Activated T-helper 2 cell treated with anti-CD3 and anti-CD28 coated beads, Interferon-gamma antibody, Interleukin-2, Interleukin-4, amounts not matched to agents 10 μg/mL and 5 μg/mL and 100 μg/mL, durations not matched to agents 14 hours and 24 hours and 36 hours (primary cell): Measurements from ENCODE around the gene DIPK1B. TPM values are rescaled to one million over a fixed set of nuclear protein-coding genes. Genes with fewer than 3 reads are reported as not detected.

ENCODE experiments used
- DNase-seq: peaks from one replicate; pipeline ENCODE4 v3.0.0; 2021; ENCODE audit warnings: low spot score
- H3K27ac Mint-ChIP-seq: one replicate; pipeline ENCODE4 v1.8.0; 2021; ENCODE audit warnings: mixed read lengths
- H3K27me3 Mint-ChIP-seq: one replicate; pipeline ENCODE4 v1.8.0; 2021; ENCODE audit warnings: low read depth, mixed read lengths
- H3K36me3 Mint-ChIP-seq: one replicate; pipeline ENCODE4 v1.8.0; 2021; ENCODE audit warnings: low read depth, mixed read lengths
- H3K4me1 Mint-ChIP-seq: one replicate; pipeline ENCODE4 v1.8.0; 2021; ENCODE audit warnings: low read depth, mixed read lengths
- H3K4me3 Mint-ChIP-seq: one replicate; pipeline ENCODE4 v1.8.0; 2021; ENCODE audit warnings: low read depth, mild to moderate bottlenecking, moderate library complexity, mixed read lengths
- H3K9me3 Mint-ChIP-seq: one replicate; pipeline ENCODE4 v1.8.0; 2021; ENCODE audit warnings: mixed read lengths
- intact Hi-C: fragments of 100-400 bp; cut with micrococcal nuclease; formaldehyde crosslinking; loops from one replicate; pipeline ENCODE4 v1.15.1; 2023
- total RNA-seq: library from RNA; stranded (reverse); gene quantifications from 2 replicates; pipeline ENCODE4 v1.2.3, GENCODE V29; 2022

DIPK1B gene
- total RNA-seq, 1 donor from 2014 or later, result 3.4 TPM

DNA sequence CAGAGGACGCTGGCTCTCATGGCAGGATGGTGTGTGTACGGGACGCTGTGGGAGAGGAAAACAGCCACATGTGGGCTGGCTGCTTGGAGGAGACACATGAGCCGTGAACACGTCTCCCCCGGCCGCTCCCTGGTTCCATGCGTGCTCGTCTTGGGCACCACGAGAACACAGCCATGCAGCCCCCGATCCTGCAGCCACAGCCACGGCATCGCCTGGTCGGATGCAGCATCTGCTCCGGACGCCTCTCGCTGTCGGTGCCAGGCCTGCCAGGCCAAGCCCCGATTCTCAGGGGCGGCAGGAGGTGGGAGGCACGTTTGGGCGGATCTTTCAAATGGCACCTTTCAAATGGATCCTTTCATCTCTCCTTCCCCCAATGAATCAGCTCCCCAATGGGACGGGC is 27.1 kb downstream of the DIPK1B start:
- H3K27ac Mint-ChIP-seq, result no peak overlapping the region
- no peaks in the 10 kb centered on the region for H3K9me3 Mint-ChIP-seq
- no peaks in the 10 kb centered on the region for H3K36me3 Mint-ChIP-seq
- DNase-seq, result no peak
- peaks cover 7% of the 10 kb centered on the region for H3K4me1 Mint-ChIP-seq
- no peak overlapping the region for H3K4me3 Mint-ChIP-seq
- no peaks in the 10 kb centered on the region for H3K27me3 Mint-ChIP-seq
- intact Hi-C loops, result no loop called here

DNA sequence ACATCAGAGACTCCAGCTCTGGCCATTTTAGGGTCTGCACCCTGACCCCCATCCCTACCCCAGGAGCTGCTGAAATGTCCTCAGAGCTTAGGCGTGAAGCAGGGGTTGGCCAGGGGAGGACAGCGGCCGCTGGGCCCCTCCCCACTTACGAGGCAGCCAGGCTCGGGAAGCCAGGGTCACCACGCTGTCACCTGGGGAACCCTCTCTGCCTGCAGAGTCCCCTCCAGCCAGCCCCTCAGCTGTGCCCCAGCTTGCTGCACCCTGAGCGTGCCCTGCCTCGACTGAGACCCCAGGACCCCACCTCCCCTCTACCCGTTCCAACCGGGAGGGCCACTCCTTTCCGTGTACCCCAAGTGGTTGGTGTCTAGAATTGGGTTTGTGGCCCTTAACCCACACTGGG is 27.7 kb downstream of the DIPK1B start:
- DNase-seq, result no peak
- Mint-ChIP-seq H3K27me3 (no peaks in the 10 kb centered on the region), H3K27ac (no peak overlapping the region), H3K9me3 (no peaks in the 10 kb centered on the region), H3K4me3 (no peak overlapping the region), H3K4me1 (peaks cover 7% of the 10 kb centered on the region), H3K36me3 (no peaks in the 10 kb centered on the region)
- intact Hi-C loops, result no loop called here

DNA sequence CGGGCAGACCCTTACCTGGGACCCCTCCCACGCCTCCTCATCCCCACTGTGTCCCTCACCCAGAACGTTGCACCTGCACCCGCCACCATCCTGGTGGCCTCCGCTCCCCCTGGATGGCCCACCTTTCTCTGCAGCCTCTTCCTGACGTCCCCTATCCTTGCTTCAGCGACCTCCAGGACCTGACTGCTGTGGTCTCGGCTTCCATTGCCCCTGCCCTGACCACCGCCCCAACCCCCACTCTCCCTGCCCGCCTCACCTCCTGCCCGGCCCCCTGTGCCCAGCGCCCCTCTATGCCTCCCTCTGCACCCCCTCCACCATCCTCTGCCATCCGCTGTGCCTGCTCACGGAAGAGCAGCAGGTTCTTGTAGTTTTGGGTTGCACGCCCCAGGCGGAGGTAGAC is 28.1 kb downstream of the DIPK1B start:
- no peaks in the 10 kb centered on the region for H3K27me3 Mint-ChIP-seq

DNA sequence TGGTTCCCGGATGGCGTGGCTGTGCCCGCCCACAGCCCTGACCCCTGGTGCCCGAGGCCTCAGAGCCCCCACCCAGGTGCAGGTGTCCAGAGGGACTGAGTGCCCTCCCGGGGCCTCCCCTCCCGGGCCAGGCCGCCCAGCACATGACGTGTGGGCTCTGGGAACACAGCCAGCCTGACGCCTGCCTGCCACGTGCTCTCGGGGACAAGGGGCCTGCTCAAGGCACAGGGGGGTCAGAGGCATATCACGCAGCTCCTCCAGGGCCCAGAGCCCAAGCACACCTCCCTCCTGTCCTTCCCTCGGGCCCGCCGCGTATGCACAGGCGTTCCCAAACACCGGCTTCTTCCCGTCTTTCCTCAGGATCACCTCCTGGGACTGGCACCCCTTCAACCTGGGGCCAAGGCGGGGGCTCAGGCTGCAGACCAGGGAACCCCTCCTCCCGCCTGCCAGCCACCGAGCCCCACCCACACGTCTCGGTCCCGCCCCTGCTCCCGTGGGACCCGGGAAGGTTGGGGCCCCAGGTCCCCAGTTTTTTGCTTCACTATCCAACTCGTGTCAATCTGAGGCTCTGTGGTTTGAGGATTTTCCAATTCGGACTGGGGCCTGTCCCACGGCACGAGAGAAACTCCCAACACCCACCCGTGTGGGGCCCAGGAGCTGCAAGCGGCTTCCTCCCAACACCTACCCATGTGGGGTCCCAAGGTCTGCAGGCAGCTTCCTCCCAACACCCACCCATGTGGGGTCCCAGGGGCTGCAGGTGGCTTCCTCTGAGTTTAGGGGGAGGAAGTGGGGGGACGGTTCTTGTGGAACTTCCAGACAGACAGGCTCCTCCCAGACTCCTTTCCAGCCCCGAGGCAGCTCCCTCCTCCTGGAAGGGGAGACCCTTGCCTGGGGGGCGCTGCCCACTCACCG is 28.9 kb downstream of the DIPK1B start:
- DNase-seq, result no peak
- Mint-ChIP-seq H3K4me1 (peaks cover 7% of the 10 kb centered on the region), H3K27me3 (no peaks in the 10 kb centered on the region), H3K4me3 (peak overlapping the region; percentile 35), H3K9me3 (no peaks in the 10 kb centered on the region), H3K36me3 (no peaks in the 10 kb centered on the region), H3K27ac (no peak overlapping the region)
- intact Hi-C loops, result no loop called here

More for the DNA sequence above, 28.1 kb downstream of the DIPK1B start:
- DNase-seq, result no peak
- Mint-ChIP-seq H3K9me3 (no peaks in the 10 kb centered on the region), H3K27ac (no peak overlapping the region), H3K36me3 (no peaks in the 10 kb centered on the region), H3K4me3 (no peak overlapping the region), H3K4me1 (peaks cover 7% of the 10 kb centered on the region)
- intact Hi-C loops, result no loop called here

DNA sequence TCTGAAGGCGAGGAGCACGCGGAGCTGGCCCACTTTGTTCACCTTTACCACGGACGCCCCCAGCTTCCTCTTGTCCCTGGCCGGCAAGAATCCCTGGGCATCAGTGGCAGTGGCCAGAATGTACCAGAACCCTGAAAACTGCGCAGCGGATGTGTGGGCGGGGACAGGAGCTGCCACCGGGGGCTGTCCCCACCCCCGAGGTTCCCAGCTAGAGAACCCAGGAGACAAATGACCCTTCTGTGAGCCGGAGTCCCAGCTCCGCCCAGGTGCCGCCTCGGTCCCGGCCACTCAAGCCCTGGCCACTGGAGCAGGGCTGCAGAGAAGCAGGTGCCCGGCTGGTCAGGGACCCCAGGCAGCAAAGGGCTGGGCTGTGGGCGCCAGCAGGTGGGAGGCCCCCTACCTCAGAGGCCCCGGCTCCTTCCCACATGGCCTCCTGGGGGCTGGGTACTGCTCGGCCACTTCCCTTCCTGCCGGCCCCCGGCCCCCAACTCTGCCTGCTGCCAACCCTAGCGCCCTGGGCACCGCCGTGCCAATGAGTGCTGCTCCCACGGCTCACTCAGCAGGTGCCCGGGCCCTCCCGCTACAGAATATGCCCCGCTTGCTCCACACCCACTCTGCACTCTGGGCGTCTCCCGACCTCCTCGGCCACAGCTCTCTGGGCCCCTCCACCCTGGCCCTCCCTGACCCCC is 29.7 kb downstream of the DIPK1B start:
- Mint-ChIP-seq H3K9me3 (no peaks in the 10 kb centered on the region), H3K36me3 (no peaks in the 10 kb centered on the region), H3K27ac (no peak overlapping the region), H3K4me1 (peaks cover 7% of the 10 kb centered on the region), H3K27me3 (no peaks in the 10 kb centered on the region), H3K4me3 (no peak overlapping the region)
- intact Hi-C loops, result no loop called here
- no peak for DNase-seq

DNA sequence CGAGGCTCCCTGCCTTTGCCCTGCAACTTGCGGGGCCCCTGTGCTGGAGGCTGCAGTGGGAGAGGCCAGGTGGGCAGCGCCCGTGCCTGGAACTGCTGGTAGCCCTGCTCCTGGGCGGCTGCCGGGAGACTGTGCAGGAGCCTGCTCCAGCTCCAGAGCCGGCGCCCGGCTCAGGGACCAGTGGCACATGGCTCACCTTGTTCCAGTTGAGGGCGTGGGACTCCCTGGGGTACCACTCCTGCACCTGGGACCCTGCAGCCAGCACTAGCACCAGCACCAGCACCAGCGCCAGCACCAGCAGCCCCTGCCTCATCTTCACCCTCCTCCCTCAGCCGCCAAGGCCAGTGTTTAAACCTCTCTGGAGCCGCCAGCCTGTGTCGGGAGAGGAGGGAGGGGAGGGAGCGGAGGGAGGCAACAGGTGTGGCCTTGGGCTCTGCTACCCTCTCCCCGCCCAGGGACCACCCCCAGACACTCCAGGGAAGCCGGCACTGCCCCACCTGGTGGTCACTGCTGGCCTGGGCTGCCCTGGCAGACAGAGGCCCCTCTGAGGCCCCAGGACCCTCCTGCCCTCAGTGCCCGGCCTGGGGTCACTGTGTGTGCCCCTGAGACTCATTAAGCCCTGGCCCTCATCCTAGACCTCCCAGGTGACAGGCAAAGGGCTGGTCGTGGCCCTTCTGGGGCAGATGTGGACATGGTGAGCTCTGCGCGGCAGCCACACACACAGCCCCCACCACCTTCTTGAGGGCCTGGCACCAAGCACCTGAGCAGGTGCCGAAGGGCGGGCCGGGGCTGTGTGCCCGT is 30.4 kb downstream of the DIPK1B start, which contains the start of gene LCN10:
LCN10 (minus strand) TSS at position 350 of the 801 bp plus-strand sequence; CDS start at position 313, 37 bp downstream.
- Mint-ChIP-seq H3K36me3 (no peaks in the 10 kb centered on the region), H3K4me3 (no peak within 1 kb of the TSS), H3K4me1 (peaks cover 7% of the 10 kb centered on the region)

DNA sequence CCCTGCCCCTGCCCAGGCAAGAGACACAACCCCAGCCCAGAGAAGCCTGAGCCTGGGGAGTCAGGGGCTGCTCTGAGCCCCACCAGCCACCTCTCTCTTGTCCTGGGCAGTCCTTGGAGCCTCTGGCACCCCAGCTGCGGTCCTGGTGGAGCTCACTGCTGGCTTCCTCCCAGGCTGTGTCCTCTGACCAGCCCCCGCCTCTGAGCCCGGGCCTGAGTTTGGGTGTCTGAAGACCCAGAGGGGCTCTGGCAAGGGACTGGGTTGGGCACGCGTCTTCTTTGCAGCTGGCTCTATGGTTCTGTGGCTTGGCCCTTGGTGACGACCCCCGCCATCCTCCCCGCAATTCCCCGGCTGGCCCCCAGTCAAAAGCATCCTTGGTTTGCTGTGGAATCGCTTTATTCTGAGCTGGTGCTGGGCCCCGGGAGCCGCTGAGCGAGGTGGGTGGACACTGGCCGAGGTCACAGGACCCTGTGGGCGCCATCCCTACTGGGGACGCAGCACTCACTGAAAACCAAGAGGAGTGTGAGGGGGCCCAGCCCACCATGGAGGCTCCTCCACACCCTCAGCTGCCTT is 31.4 kb downstream of the DIPK1B start:
- intact Hi-C loops, result no loop called here
- H3K9me3 Mint-ChIP-seq, result no peaks in the 10 kb centered on the region

More for the DNA sequence above, 30.4 kb downstream of the DIPK1B start, which contains the start of gene LCN10:
- intact Hi-C loops, result no loop called here
- no peak for DNase-seq
- H3K27ac Mint-ChIP-seq, result no peak within 1 kb of the TSS
- H3K27me3 Mint-ChIP-seq, result no peaks in the 10 kb centered on the region
- no peaks in the 10 kb centered on the region for H3K9me3 Mint-ChIP-seq

DNA sequence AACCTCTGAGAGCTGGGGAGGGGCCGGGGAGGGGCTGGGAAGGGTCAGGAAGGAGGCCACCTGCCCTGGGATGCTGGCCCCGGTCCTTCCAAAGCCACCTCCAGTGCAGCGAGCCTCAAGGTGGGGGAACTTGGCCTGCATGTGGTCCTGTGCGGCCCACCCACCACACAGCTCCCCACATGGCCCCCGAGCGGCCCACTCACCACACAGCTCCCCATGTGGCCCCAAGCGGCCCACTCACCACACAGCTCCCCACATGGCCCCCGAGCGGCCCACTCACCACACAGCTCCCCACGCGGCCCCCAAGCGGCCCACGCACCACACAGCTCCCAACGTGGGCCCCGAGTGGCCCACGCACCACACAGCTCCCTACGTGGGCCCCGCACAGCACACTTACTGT is 32.4 kb downstream of the DIPK1B start:
- Mint-ChIP-seq H3K27me3 (no peaks in the 10 kb centered on the region), H3K4me3 (no peak overlapping the region), H3K27ac (no peak overlapping the region), H3K4me1 (peaks cover 4% of the 10 kb centered on the region), H3K36me3 (no peaks in the 10 kb centered on the region), H3K9me3 (no peaks in the 10 kb centered on the region)
- no peak for DNase-seq
- intact Hi-C loops, result no loop called here

More for the DNA sequence above, 31.4 kb downstream of the DIPK1B start:
- no peaks in the 10 kb centered on the region for H3K36me3 Mint-ChIP-seq
- H3K27me3 Mint-ChIP-seq, result no peaks in the 10 kb centered on the region
- H3K27ac Mint-ChIP-seq, result no peak overlapping the region
- H3K4me3 Mint-ChIP-seq, result no peak overlapping the region
- peaks cover 6% of the 10 kb centered on the region for H3K4me1 Mint-ChIP-seq
- no peak for DNase-seq

DNA sequence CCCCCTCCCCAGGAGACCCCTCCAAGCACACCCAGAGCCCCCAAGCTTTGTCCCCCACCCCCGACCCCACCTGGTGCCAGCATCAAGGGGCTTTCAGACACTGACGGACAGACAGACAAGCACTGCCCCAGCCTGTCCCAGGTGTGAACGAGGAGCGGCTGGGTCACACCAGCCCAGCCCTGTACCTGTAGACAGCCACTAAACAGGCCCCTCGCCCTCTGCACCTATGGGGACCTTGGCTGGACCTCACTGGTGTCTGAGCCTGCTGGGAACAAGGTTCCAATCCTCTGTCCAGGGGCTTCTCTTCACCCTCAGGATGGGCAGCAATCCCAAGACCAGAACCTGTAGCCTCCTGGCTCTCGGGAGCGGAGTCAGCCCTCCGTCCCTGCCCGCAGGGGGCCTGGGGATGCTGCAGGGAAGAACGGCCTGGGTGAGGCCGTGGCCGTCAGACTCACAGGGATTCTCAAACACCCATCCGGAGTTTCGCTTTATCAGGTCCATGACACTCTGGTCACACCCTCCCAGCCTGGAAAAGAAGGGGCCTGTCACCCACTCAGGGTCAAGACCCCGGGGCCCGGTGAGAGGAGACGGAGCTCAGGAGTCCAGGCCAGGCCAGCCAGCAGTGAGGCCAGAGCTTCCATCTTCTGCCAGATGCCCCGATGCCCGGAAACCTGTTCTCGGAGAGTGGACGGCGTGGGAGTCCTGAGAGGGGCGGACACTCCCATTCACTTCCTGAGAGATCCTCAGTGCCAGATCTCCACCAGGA is 33.2 kb downstream of the DIPK1B start:
- intact Hi-C loops, result no loop called here
- H3K36me3 Mint-ChIP-seq, result peaks cover 1% of the 10 kb centered on the region
- H3K27ac Mint-ChIP-seq, result no peak overlapping the region
- peaks cover 2% of the 10 kb centered on the region for H3K9me3 Mint-ChIP-seq
- DNase-seq, result no peak
- H3K4me1 Mint-ChIP-seq, result peaks cover 9% of the 10 kb centered on the region
- H3K4me3 Mint-ChIP-seq, result no peak overlapping the region
- H3K27me3 Mint-ChIP-seq, result no peaks in the 10 kb centered on the region

DNA sequence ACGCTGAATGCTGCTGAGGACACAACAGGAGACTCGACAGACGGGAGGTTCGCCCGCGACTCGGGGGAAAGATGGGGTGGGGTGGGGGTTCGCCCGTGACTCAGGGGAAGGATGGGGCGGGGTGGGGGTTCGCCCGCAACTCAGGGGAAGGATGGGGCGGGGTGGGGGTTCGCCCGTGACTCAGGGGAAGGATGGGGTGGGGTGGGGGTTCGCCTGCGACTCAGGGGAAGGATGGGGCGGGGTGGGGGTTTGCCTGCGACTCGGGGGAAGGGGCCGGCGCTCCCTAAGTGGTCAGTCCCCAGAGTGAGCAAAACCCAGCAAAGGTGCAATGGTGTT is 33.8 kb downstream of the DIPK1B start:
- peaks cover 3% of the 10 kb centered on the region for H3K36me3 Mint-ChIP-seq

DNA sequence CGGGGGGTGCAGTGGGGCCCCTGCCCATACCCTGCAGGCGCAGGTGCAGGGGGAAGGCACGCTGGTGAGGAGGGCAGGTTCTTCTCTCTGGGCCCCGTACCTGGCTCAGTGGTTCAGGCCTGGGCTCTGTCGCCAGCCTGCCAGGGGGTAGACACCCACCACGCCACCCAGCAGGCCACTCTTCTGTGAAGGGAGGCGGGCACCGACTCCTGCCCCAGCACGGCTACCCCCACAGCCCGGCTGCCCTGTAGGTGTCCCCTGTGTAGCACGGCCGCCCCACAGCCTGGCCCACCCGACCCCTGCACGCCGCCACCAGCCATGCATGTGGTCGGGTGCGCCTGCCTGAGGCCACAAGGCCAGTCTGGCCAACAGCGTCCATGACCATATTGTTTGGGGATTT is 34.2 kb downstream of the DIPK1B start:
- intact Hi-C loops, result no loop called here
- Mint-ChIP-seq H3K4me1 (peaks cover 11% of the 10 kb centered on the region), H3K36me3 (peaks cover 5% of the 10 kb centered on the region), H3K27me3 (no peaks in the 10 kb centered on the region), H3K4me3 (no peak overlapping the region), H3K27ac (no peak overlapping the region), H3K9me3 (peaks cover 10% of the 10 kb centered on the region)
- DNase-seq, result no peak

More for the DNA sequence above, 33.8 kb downstream of the DIPK1B start:
- Mint-ChIP-seq H3K4me1 (peaks cover 14% of the 10 kb centered on the region), H3K4me3 (no peak overlapping the region), H3K9me3 (peaks cover 7% of the 10 kb centered on the region), H3K27ac (no peak overlapping the region), H3K27me3 (no peaks in the 10 kb centered on the region)
- intact Hi-C loops, result no loop called here
- no peak for DNase-seq
